NCI-H1105 treated with DMSO at 0.1 percent for 48 hours (cell line): ENCODE measurements around the gene LDB2.

ENCODE experiments used
- DNase-seq: peaks from one replicate; lab custom pipeline; 2025; lab: John Stamatoyannopoulos, UW

The LDB2 gene

GRCh38 chr4:16483540-16483939 lies 414.9 kb downstream of the LDB2 start:
- DNase-seq, result no peak

GRCh38 chr4:16480011-16480410 lies 418.4 kb downstream of the LDB2 start:
- no peak for DNase-seq

GRCh38 chr4:16472537-16472936 lies 425.9 kb downstream of the LDB2 start:
- no peak for DNase-seq

- no peak for DNase-seq
These were observed 431.4 kb downstream of the LDB2 start for GRCh38 chr4:16467061-16467460.

- DNase-seq, result no peak
These were observed 431.9 kb downstream of the LDB2 start for GRCh38 chr4:16466581-16466980.

- DNase-seq, result no peak
These were observed 433.8 kb downstream of the LDB2 start for GRCh38 chr4:16464651-16465050.

GRCh38 chr4:16462656-16463055 lies 435.8 kb downstream of the LDB2 start:
- no peak for DNase-seq

- DNase-seq, result no peak
These were observed 437.1 kb downstream of the LDB2 start for GRCh38 chr4:16461362-16461761.

GRCh38 chr4:16457944-16458343 lies 440.5 kb downstream of the LDB2 start:
- DNase-seq, result no peak
